Activated T-cell treated with anti-CD3 and anti-CD28 coated beads, Interleukin-2, amount 50 U/mL, for 24 hours (primary cell): ENCODE measurements around the gene KLHDC1.
A peak's percentile ranks its signal among the peaks of the same experiment; 100 is the strongest.

Experiments used
- DNase-seq: peaks from one replicate; pipeline ENCODE4 v3.0.0-alpha.2; 2020
- H3K27ac Mint-ChIP-seq: 2 replicates; pipeline ENCODE4 v1.8.0; 2020; ENCODE audit warnings: mild to moderate bottlenecking, mixed read lengths
- H3K27me3 Mint-ChIP-seq: 2 replicates; pipeline ENCODE4 v1.8.0; 2020; ENCODE audit warnings: mixed read lengths
- H3K36me3 Mint-ChIP-seq: 2 replicates; pipeline ENCODE4 v1.8.0; 2020; ENCODE audit warnings: low read depth, mixed read lengths
- H3K4me1 Mint-ChIP-seq: 2 replicates; pipeline ENCODE4 v1.8.0; 2020; ENCODE audit warnings: low read depth, mixed read lengths
- H3K4me3 Mint-ChIP-seq: 2 replicates; pipeline ENCODE4 v1.8.0; 2020; ENCODE audit warnings: mild to moderate bottlenecking, moderate library complexity, mixed read lengths
- H3K9me3 Mint-ChIP-seq: 2 replicates; pipeline ENCODE4 v1.8.0; 2020; ENCODE audit warnings: mixed read lengths

KLHDC1 gene

GRCh38 chr14:49786315-49786714 lies 93.4 kb downstream of the KLHDC1 start:
- peak overlapping the region; percentile 76 for H3K27ac Mint-ChIP-seq
- no peaks in the 10 kb centered on the region for H3K4me1 Mint-ChIP-seq
- H3K9me3 Mint-ChIP-seq, result no peaks in the 10 kb centered on the region

GRCh38 chr14:49792618-49793017 lies 99.7 kb downstream of the KLHDC1 start:
- no peak overlapping the region for H3K4me3 Mint-ChIP-seq
- H3K36me3 Mint-ChIP-seq, result peaks cover 97% of the 10 kb centered on the region
- H3K27ac Mint-ChIP-seq, result no peak overlapping the region
- H3K27me3 Mint-ChIP-seq, result no peaks in the 10 kb centered on the region
- H3K9me3 Mint-ChIP-seq, result no peaks in the 10 kb centered on the region
- DNase-seq, result no peak
- peaks cover 6% of the 10 kb centered on the region for H3K4me1 Mint-ChIP-seq

More at GRCh38 chr14:49786315-49786714, 93.4 kb downstream of the KLHDC1 start:
- Mint-ChIP-seq H3K36me3 (peaks cover 97% of the 10 kb centered on the region), H3K27me3 (no peaks in the 10 kb centered on the region), H3K4me3 (no peak overlapping the region)
- DNase-seq, result no peak

- Mint-ChIP-seq H3K27ac (peak overlapping the region; percentile 87), H3K27me3 (no peaks in the 10 kb centered on the region), H3K36me3 (peaks cover 93% of the 10 kb centered on the region), H3K9me3 (no peaks in the 10 kb centered on the region), H3K4me1 (peaks cover 6% of the 10 kb centered on the region), H3K4me3 (no peak overlapping the region)
- no peak for DNase-seq
These were observed 103.1 kb downstream of the KLHDC1 start for GRCh38 chr14:49796025-49796424.
